Activated T-cell treated with anti-CD3 and anti-CD28 coated beads, Interleukin-2, amount 50 U/mL, for 48 hours (primary cell): ENCODE measurements around the gene BICDL1.

Experiments
- DNase-seq, 2 experiments: peaks; one replicate each; pipeline ENCODE4 v3.0.0-alpha.2; 2020

BICDL1 gene

GRCh38 chr12:120103044-120103338 is 114.0 kb downstream of the BICDL1 start:
- DNase-seq: no peak

- no peak for DNase-seq
Observed at GRCh38 chr12:120103371-120103770, 114.3 kb downstream of the BICDL1 start.

GRCh38 chr12:120106151-120106550 is 117.1 kb downstream of the BICDL1 start:
- no peak for DNase-seq

GRCh38 chr12:120109570-120110267 is 120.7 kb downstream of the BICDL1 start:
- no peak for DNase-seq

- DNase-seq: peak; percentile 65 to 70
Observed at GRCh38 chr12:120110550-120111501, 121.8 kb downstream of the BICDL1 start.

GRCh38 chr12:120115066-120115465 is 126.0 kb downstream of the BICDL1 start:
- no peak for DNase-seq

- peak; percentile 53 to 61 for DNase-seq
Observed at GRCh38 chr12:120115692-120116440, 126.8 kb downstream of the BICDL1 start.

- DNase-seq: no peak
Observed at GRCh38 chr12:120116441-120116791, 127.4 kb downstream of the BICDL1 start, which contains the start of gene RAB35. Gene RAB35 (minus strand): TSS chr12:120116753. CDS start chr12:120116650, 103 bp downstream.

- peak; percentile 97 to 99 for DNase-seq
Observed at GRCh38 chr12:120116792-120117651, 128.0 kb downstream of the BICDL1 start.

GRCh38 chr12:120117961-120118320 is 128.9 kb downstream of the BICDL1 start:
- DNase-seq: no peak

GRCh38 chr12:120118321-120119061 is 129.5 kb downstream of the BICDL1 start:
- no peak for DNase-seq

GRCh38 chr12:120119271-120119973 is 130.4 kb downstream of the BICDL1 start:
- peak; percentile 50 to 55 for DNase-seq

- peak in 1 of 2 experiments; percentile 38 for DNase-seq
Observed at GRCh38 chr12:120121343-120121742, 132.3 kb downstream of the BICDL1 start.

GRCh38 chr12:120121766-120122293 is 132.8 kb downstream of the BICDL1 start:
- peak; percentile 39 to 44 for DNase-seq

- no peak for DNase-seq
Observed at GRCh38 chr12:120125029-120125428, 136.0 kb downstream of the BICDL1 start.

GRCh38 chr12:120125792-120126634 is 137.0 kb downstream of the BICDL1 start:
- DNase-seq: peak in 1 of 2 experiments; percentile 43

- peak; percentile 50 to 55 for DNase-seq
Observed at GRCh38 chr12:120126635-120127005, 137.6 kb downstream of the BICDL1 start.

GRCh38 chr12:120130011-120130410 is 141.0 kb downstream of the BICDL1 start:
- no peak for DNase-seq

GRCh38 chr12:120131116-120131515 is 142.1 kb downstream of the BICDL1 start:
- DNase-seq: no peak
